ENCODE measurements around the gene SLC39A13.
A peak's percentile ranks its signal among the peaks of the same experiment; 100 is the strongest.

SLC39A13 gene

GRCh38 chr11:47425611-47426010 lies 17.2 kb downstream of the SLC39A13 start:
- H4K20me1 ChIP-seq (ENCODE audit: insufficient read depth, low read length): no peaks in the 10 kb centered on the region
- TF ChIP-seq CTCF (IDR thresholded peaks at IDR 0.05; ENCODE audit: low read length) (no peak), EZH2 (optimal IDR thresholded peaks at IDR 0.05; ENCODE audit: low read depth, low read length) (no peak)
- H3K4me1 ChIP-seq (ENCODE audit: low read length): peaks cover 11% of the 10 kb centered on the region
- peaks cover 17% of the 10 kb centered on the region; the same call in 1 of the 2 replicates for H3K36me3 ChIP-seq (replicated peaks; ENCODE audit: insufficient read depth, low read length)
- no peaks in the 10 kb centered on the region for H3K9me3 ChIP-seq (replicated peaks; ENCODE audit: insufficient read depth, low read length)
- 0 out of 2 replicates have a peak, but pooled peaks cover 2% of the 10 kb centered on the region for H3F3A ChIP-seq (ENCODE audit: insufficient read depth, low read length)
- H3K27me3 ChIP-seq (replicated peaks; ENCODE audit: insufficient read depth, low read length): no peaks in the 10 kb centered on the region
- no peak for DNase-seq
- peak overlapping the region; percentile 99 for H3K9ac ChIP-seq (ENCODE audit: low read length)
- H3K4me3 ChIP-seq (ENCODE audit: low read length): peak overlapping the region; percentile 98
- peaks cover 42% of the 10 kb centered on the region for H3K79me2 ChIP-seq (ENCODE audit: low read length)
- peak overlapping the region; percentile 99 for H2AFZ ChIP-seq (ENCODE audit: low read length)
- H3K4me2 ChIP-seq (ENCODE audit: low read depth, low read length): peak overlapping the region; percentile 89
- H3K27ac ChIP-seq (ENCODE audit: low read length): peak overlapping the region; percentile 71; the same call in 1 of the 2 replicates
- H3K9me2 ChIP-seq (replicated peaks; ENCODE audit: insufficient read depth, low read length): no peaks in the 10 kb centered on the region

- no peak for TF ChIP-seq EZH2 (optimal IDR thresholded peaks at IDR 0.05; ENCODE audit: low read depth, low read length)
- TF ChIP-seq CTCF (IDR thresholded peaks at IDR 0.05; ENCODE audit: low read length): no peak
- no peak for TF ChIP-seq EZH2phosphoT487 (IDR thresholded peaks at IDR 0.05; ENCODE audit: low read length)
- H3K9ac ChIP-seq (ENCODE audit: low read length): peak within 1 kb of the TSS; percentile 99
- H3K4me2 ChIP-seq (ENCODE audit: low read depth, low read length): peak within 1 kb of the TSS; percentile 92
- no peaks in the 10 kb centered on the region for H3K27me3 ChIP-seq (replicated peaks; ENCODE audit: insufficient read depth, low read length)
- H3K36me3 ChIP-seq (replicated peaks; ENCODE audit: insufficient read depth, low read length): 0 out of 2 replicates have a peak, but pooled peaks cover 16% of the 10 kb centered on the region
- H3F3A ChIP-seq (ENCODE audit: insufficient read depth, low read length): 0 out of 2 replicates have a peak, but pooled peaks cover 2% of the 10 kb centered on the region
- no peaks in the 10 kb centered on the region for H3K9me3 ChIP-seq (replicated peaks; ENCODE audit: insufficient read depth, low read length)
- peak within 1 kb of the TSS; percentile 71 for H3K27ac ChIP-seq (ENCODE audit: low read length)
- peaks cover 41% of the 10 kb centered on the region for H3K79me2 ChIP-seq (ENCODE audit: low read length)
- H3K4me3 ChIP-seq (ENCODE audit: low read length): peak within 1 kb of the TSS; percentile 98
- H3K4me1 ChIP-seq (ENCODE audit: low read length): peaks cover 11% of the 10 kb centered on the region
- DNase-seq: peak; percentile 97
- H2AFZ ChIP-seq (ENCODE audit: low read length): peak within 1 kb of the TSS; percentile 99
- no peaks in the 10 kb centered on the region for H4K20me1 ChIP-seq (ENCODE audit: insufficient read depth, low read length)
- H3K9me2 ChIP-seq (replicated peaks; ENCODE audit: insufficient read depth, low read length): no peaks in the 10 kb centered on the region
Observed at GRCh38 chr11:47426062-47426956, 17.9 kb downstream of the SLC39A13 start, which contains the start of gene PSMC3. TSS of gene PSMC3 (minus strand) at chr11:47426439. CDS start at chr11:47426279, 160 bp downstream.

GRCh38 chr11:47430524-47430923 lies 22.1 kb downstream of the SLC39A13 start:
- H3K9me3 ChIP-seq (replicated peaks; ENCODE audit: insufficient read depth, low read length): no peaks in the 10 kb centered on the region
- H3K79me2 ChIP-seq (ENCODE audit: low read length): peaks cover 6% of the 10 kb centered on the region
- no peak overlapping the region for H3K4me3 ChIP-seq (ENCODE audit: low read length)
- no peak for TF ChIP-seq CTCF (IDR thresholded peaks at IDR 0.05; ENCODE audit: low read length)
- TF ChIP-seq EZH2phosphoT487 (IDR thresholded peaks at IDR 0.05; ENCODE audit: low read length): no peak
- TF ChIP-seq EZH2 (optimal IDR thresholded peaks at IDR 0.05; ENCODE audit: low read depth, low read length): no peak
- H3K36me3 ChIP-seq (replicated peaks; ENCODE audit: insufficient read depth, low read length): no peaks in the 10 kb centered on the region
- H3K27me3 ChIP-seq (replicated peaks; ENCODE audit: insufficient read depth, low read length): no peaks in the 10 kb centered on the region
- 0 out of 2 replicates have a peak, but pooled peaks cover 2% of the 10 kb centered on the region for H3F3A ChIP-seq (ENCODE audit: insufficient read depth, low read length)
- H4K20me1 ChIP-seq (ENCODE audit: insufficient read depth, low read length): no peaks in the 10 kb centered on the region
- no peaks in the 10 kb centered on the region for H3K4me1 ChIP-seq (ENCODE audit: low read length)
- no peak for DNase-seq
- no peaks in the 10 kb centered on the region for H3K9me2 ChIP-seq (replicated peaks; ENCODE audit: insufficient read depth, low read length)
- no peak overlapping the region for H3K27ac ChIP-seq (ENCODE audit: low read length)
- no peak overlapping the region for H3K9ac ChIP-seq (ENCODE audit: low read length)
- no peak overlapping the region for H2AFZ ChIP-seq (ENCODE audit: low read length)
- H3K4me2 ChIP-seq (ENCODE audit: low read depth, low read length): no peak overlapping the region
